H9 (cell line): ENCODE data around the gene PRR13. TPM values are rescaled to one million over a fixed set of nuclear protein-coding genes. Genes with fewer than 3 reads are reported as not detected.

Source experiments
- DNase-seq: peaks from one replicate; pipeline ENCODE4 v3.0.0-alpha.2; 2017
- H2AFZ ChIP-seq: one replicate; pipeline ENCODE4 v1.6.1; 2013; ENCODE audit warnings: mild to moderate bottlenecking, low read length, control low read depth, moderate library complexity
- H2AK5ac ChIP-seq: 2 replicates; pipeline ENCODE4 v1.6.1; 2013; ENCODE audit warnings: low read length, control low read depth, mixed read lengths; ENCODE audit not compliant: insufficient read length
- H2BK120ac ChIP-seq: one replicate; pipeline ENCODE4 v1.6.1; 2013; ENCODE audit warnings: low read depth, mild to moderate bottlenecking, low read length, control low read depth, inconsistent platforms; ENCODE audit not compliant: poor library complexity, severe bottlenecking
- H2BK12ac ChIP-seq: 2 replicates; pipeline ENCODE4 v1.6.1; 2013; ENCODE audit warnings: low read length, control low read depth, mixed read lengths, low read depth; ENCODE audit not compliant: insufficient read length
- H2BK15ac ChIP-seq: 2 replicates; pipeline ENCODE4 v1.6.1; 2013; ENCODE audit warnings: low read depth, low read length, control low read depth
- H2BK20ac ChIP-seq: one replicate; pipeline ENCODE4 v1.6.1; 2013; ENCODE audit warnings: low read depth, mild to moderate bottlenecking, low read length, control low read depth, inconsistent platforms; ENCODE audit not compliant: poor library complexity, severe bottlenecking
- H2BK5ac ChIP-seq: 2 replicates; pipeline ENCODE4 v1.6.1; 2013; ENCODE audit warnings: low read length, control low read depth, mixed read lengths; ENCODE audit not compliant: insufficient read length
- H3K14ac ChIP-seq: 2 replicates; pipeline ENCODE4 v1.6.1; 2013; ENCODE audit warnings: low read length, control low read depth; ENCODE audit not compliant: insufficient read depth
- H3K18ac ChIP-seq: 2 replicates; pipeline ENCODE4 v1.6.1; 2013; ENCODE audit warnings: low read depth, mild to moderate bottlenecking, mixed read lengths, low read length, control low read depth; ENCODE audit not compliant: insufficient read length
- H3K23ac ChIP-seq: 2 replicates; pipeline ENCODE4 v1.6.1; 2013; ENCODE audit warnings: low read length, control low read depth, mixed read lengths, low read depth; ENCODE audit not compliant: insufficient read length
- H3K23me2 ChIP-seq: 2 replicates; pipeline ENCODE4 v1.6.1; 2013; ENCODE audit warnings: low read depth, mild to moderate bottlenecking, mixed read lengths, low read length, control low read depth; ENCODE audit not compliant: insufficient read length, poor library complexity, severe bottlenecking
- H3K27ac ChIP-seq: 2 replicates; pipeline ENCODE4 v1.5.1; 2013; ENCODE audit warnings: low read length, control low read depth, mixed read lengths, low read depth; ENCODE audit not compliant: insufficient read length
- H3K27me3 ChIP-seq: 2 replicates; pipeline ENCODE4 v1.6.1; 2013; ENCODE audit warnings: low read length, control low read depth, inconsistent platforms; ENCODE audit not compliant: insufficient read depth
- H3K4ac ChIP-seq: 2 replicates; pipeline ENCODE4 v1.6.1; 2013; ENCODE audit warnings: low read depth, mild to moderate bottlenecking, control low read depth, inconsistent platforms, low read length, moderate library complexity
- H3K4me1 ChIP-seq: 2 replicates; pipeline ENCODE4 v1.6.1; 2013; ENCODE audit warnings: low read length, control low read depth, inconsistent platforms; ENCODE audit not compliant: insufficient read depth
- H3K4me2 ChIP-seq: 2 replicates; pipeline ENCODE4 v1.6.1; 2013; ENCODE audit warnings: low read length, control low read depth, mixed read lengths; ENCODE audit not compliant: insufficient read length, insufficient read depth
- H3K56ac ChIP-seq: 2 replicates; pipeline ENCODE4 v1.6.1; 2013; ENCODE audit warnings: low read depth, mild to moderate bottlenecking, mixed read lengths, low read length, control low read depth; ENCODE audit not compliant: insufficient read length
- H3K79me1 ChIP-seq: 2 replicates; pipeline ENCODE4 v1.6.1; 2013; ENCODE audit warnings: low read depth, mild to moderate bottlenecking, moderate library complexity, low read length, control low read depth, inconsistent platforms; ENCODE audit not compliant: insufficient read depth, poor library complexity, severe bottlenecking
- H3K79me2 ChIP-seq: 2 replicates; pipeline ENCODE4 v1.6.1; 2013; ENCODE audit warnings: low read length, control low read depth, inconsistent platforms; ENCODE audit not compliant: insufficient read depth
- H3K9ac ChIP-seq: 2 replicates; pipeline ENCODE4 v1.6.1; 2013; ENCODE audit warnings: low read length, control low read depth, mixed read lengths; ENCODE audit not compliant: insufficient read length; ENCODE audit errors: extremely low read depth
- H3K9me3 ChIP-seq: one replicate; pipeline ENCODE4 v1.6.1; 2013; ENCODE audit warnings: low read depth, low read length, inconsistent platforms; ENCODE audit not compliant: control insufficient read depth
- H3T11ph ChIP-seq: one replicate; pipeline ENCODE4 v1.6.1; 2013; ENCODE audit warnings: mild to moderate bottlenecking, low read length, control low read depth, inconsistent platforms
- H4K20me1 ChIP-seq: one replicate; pipeline ENCODE4 v1.6.1; 2013; ENCODE audit not compliant: control insufficient read depth, insufficient read length, insufficient read depth
- H4K5ac ChIP-seq: 2 replicates; pipeline ENCODE4 v1.6.1; 2013; ENCODE audit warnings: low read depth, mild to moderate bottlenecking, mixed read lengths, low read length, control low read depth; ENCODE audit not compliant: insufficient read length
- H4K8ac ChIP-seq: replicated peaks from 2 replicates; pipeline ENCODE4 v1.6.1; 2013; ENCODE audit warnings: low read length, control low read depth, mixed read lengths, low read depth; ENCODE audit not compliant: insufficient read length
- H4K91ac ChIP-seq: 2 replicates; pipeline ENCODE4 v1.6.1; 2013; ENCODE audit warnings: low read depth, mild to moderate bottlenecking, moderate library complexity, mixed read lengths, low read length, control low read depth; ENCODE audit not compliant: insufficient read length
- H3K27ac Mint-ChIP-seq, 3 experiments: 2 replicates in 2 of 3; 3 replicates in 1 of 3; pipeline ENCODE4 v1.8.0; 2020 to 2021; ENCODE audit warnings: mixed read lengths in 3 of 3, mild to moderate bottlenecking in 1 of 3, moderate library complexity in 1 of 3
- H3K27me3 Mint-ChIP-seq: 2 replicates; pipeline ENCODE4 v1.8.0; 2021; ENCODE audit warnings: low read depth, mild to moderate bottlenecking, moderate library complexity, mixed read lengths
- H3K36me3 Mint-ChIP-seq, 3 experiments: 2 replicates in 2 of 3; 3 replicates in 1 of 3; pipeline ENCODE4 v1.8.0; 2020 to 2021; ENCODE audit warnings: low read depth in 3 of 3, mixed read lengths in 3 of 3; ENCODE audit not compliant: insufficient read depth in 1 of 3
- H3K4me1 Mint-ChIP-seq, 2 experiments: 2 replicates each; pipeline ENCODE4 v1.8.0; 2020; ENCODE audit warnings: mixed read lengths in 2 of 2
- H3K4me3 Mint-ChIP-seq, 2 experiments: 2 replicates in 1 of 2; 3 replicates in 1 of 2; pipeline ENCODE4 v1.8.0; 2020 to 2021; ENCODE audit warnings: mild to moderate bottlenecking in 2 of 2, mixed read lengths in 2 of 2, moderate library complexity in 1 of 2
- H3K9me3 Mint-ChIP-seq, 2 experiments: 2 replicates in 1 of 2; 3 replicates in 1 of 2; pipeline ENCODE4 v1.8.0; 2020; ENCODE audit warnings: mild to moderate bottlenecking in 2 of 2, mixed read lengths in 2 of 2, moderate library complexity in 1 of 2
- WGBS: extraction: QIAGEN DNeasy Blood & Tissue Kit; methylation state at CpG from one replicate; pipeline ENCODE4 v1.1.7; 2013; ENCODE audit warnings: missing lambda C conversion rate, low lambda C conversion rate, mixed read lengths; ENCODE audit not compliant: insufficient read length; ENCODE audit errors: extremely low coverage; 5-methylcytosine and 5-hydroxymethylcytosine counted together
- total RNA-seq: library from RNA; stranded (reverse); gene quantifications from 2 replicates; pipeline ENCODE4 v1.2.1, GENCODE V29; 2021
- TF ChIP-seq, protein P1 (sequence below): fragments of 200-600 bp; sonication (generic); conservative IDR thresholded peaks from 3 replicates; pipeline ENCODE4 v1.8.0; 2021; ENCODE audit warnings: antibody characterized with exemption, mild to moderate bottlenecking

Gene PRR13
- total RNA-seq, 1 experiment from 2014 or later: 147 TPM

- no peaks in the 10 kb centered on the region; the same call in 1 of the 2 replicates for H3K27me3 ChIP-seq
- H4K5ac ChIP-seq: no peak overlapping the region
- Mint-ChIP-seq H3K4me3 (no peak overlapping the region), H3K4me1 (peaks cover 14% of the 10 kb centered on the region in 2 experiments), H3K9me3 (no peaks in the 10 kb centered on the region), H3K27me3 (no peaks in the 10 kb centered on the region), H3K36me3 (peaks cover 20 to 53% (median 53%) of the 10 kb centered on the region in 3 experiments; a peak in 6 of 7 replicates), H3K27ac (no peak overlapping the region)
- H2BK120ac ChIP-seq: no peak overlapping the region
- no peak overlapping the region for H3K56ac ChIP-seq
- no peak overlapping the region for H2AK5ac ChIP-seq
- no peak overlapping the region for H4K8ac ChIP-seq
- H3K27ac ChIP-seq: no peak overlapping the region
- no peaks in the 10 kb centered on the region for H3K79me2 ChIP-seq
- no peaks in the 10 kb centered on the region for H3K79me1 ChIP-seq
- TF ChIP-seq, protein P1, sequence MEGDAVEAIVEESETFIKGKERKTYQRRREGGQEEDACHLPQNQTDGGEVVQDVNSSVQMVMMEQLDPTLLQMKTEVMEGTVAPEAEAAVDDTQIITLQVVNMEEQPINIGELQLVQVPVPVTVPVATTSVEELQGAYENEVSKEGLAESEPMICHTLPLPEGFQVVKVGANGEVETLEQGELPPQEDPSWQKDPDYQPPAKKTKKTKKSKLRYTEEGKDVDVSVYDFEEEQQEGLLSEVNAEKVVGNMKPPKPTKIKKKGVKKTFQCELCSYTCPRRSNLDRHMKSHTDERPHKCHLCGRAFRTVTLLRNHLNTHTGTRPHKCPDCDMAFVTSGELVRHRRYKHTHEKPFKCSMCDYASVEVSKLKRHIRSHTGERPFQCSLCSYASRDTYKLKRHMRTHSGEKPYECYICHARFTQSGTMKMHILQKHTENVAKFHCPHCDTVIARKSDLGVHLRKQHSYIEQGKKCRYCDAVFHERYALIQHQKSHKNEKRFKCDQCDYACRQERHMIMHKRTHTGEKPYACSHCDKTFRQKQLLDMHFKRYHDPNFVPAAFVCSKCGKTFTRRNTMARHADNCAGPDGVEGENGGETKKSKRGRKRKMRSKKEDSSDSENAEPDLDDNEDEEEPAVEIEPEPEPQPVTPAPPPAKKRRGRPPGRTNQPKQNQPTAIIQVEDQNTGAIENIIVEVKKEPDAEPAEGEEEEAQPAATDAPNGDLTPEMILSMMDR: no peak
- no peak for DNase-seq
- no peak overlapping the region for H3T11ph ChIP-seq
- no peak overlapping the region for H2BK20ac ChIP-seq
- H2AFZ ChIP-seq: no peak overlapping the region
- no CpG with 5 or more reads among the region's 5 CpGs for WGBS
- H4K20me1 ChIP-seq: no peaks in the 10 kb centered on the region
- no peak overlapping the region for H3K4me2 ChIP-seq
- H2BK5ac ChIP-seq: no peak overlapping the region
- H3K4me1 ChIP-seq: no peaks in the 10 kb centered on the region; the same call in 1 of the 2 replicates
- no peak overlapping the region for H3K18ac ChIP-seq
- no peak overlapping the region for H2BK12ac ChIP-seq
- no peak overlapping the region for H3K14ac ChIP-seq
- no peaks in the 10 kb centered on the region for H3K23me2 ChIP-seq
- H4K91ac ChIP-seq: no peak overlapping the region
- H3K9me3 ChIP-seq: no peaks in the 10 kb centered on the region
- H3K23ac ChIP-seq: no peak overlapping the region
- no peak overlapping the region for H2BK15ac ChIP-seq
- no peak overlapping the region for H3K9ac ChIP-seq
- no peak overlapping the region for H3K4ac ChIP-seq
These were observed 30.6 kb upstream of the PRR13 start for GRCh38 chr12:53410951-53411350.
